Activated CD8-positive, alpha-beta T cell treated with anti-CD3 and anti-CD28 coated beads for 36 hours (primary cell): ENCODE results near the gene EPHA2. TPM values are rescaled to one million over a fixed set of nuclear protein-coding genes. Genes with fewer than 3 reads are reported as not detected.

Experiments used
- ATAC-seq: fragments of 200-7000 bp; cut with Tn5 transposase; one replicate; pipeline ENCODE4 v1.10.0; 2021; ENCODE audit warnings: mild to moderate bottlenecking, moderate library complexity
- CTCF ChIA-PET: fragments of 350-600 bp; sonication (Branson Sonifier 250); formaldehyde crosslinking; loops from one replicate; lab custom pipeline; 2021; ENCODE audit warnings: antibody characterized with exemption; lab: Charles Lee
- POLR2A ChIA-PET: fragments of 350-600 bp; sonication (Branson Sonifier 250); formaldehyde crosslinking; loops from one replicate; lab custom pipeline; 2021; ENCODE audit warnings: antibody characterized with exemption; lab: Charles Lee
- DNase-seq: peaks from one replicate; pipeline ENCODE4 v3.0.0-alpha.2; 2020
- H3K27ac Mint-ChIP-seq: one replicate; pipeline ENCODE4 v1.8.0; 2021; ENCODE audit warnings: mild to moderate bottlenecking, mixed read lengths
- H3K27me3 Mint-ChIP-seq: one replicate; pipeline ENCODE4 v1.8.0; 2021; ENCODE audit warnings: mixed read lengths
- H3K36me3 Mint-ChIP-seq: one replicate; pipeline ENCODE4 v1.8.0; 2021; ENCODE audit warnings: low read depth, mixed read lengths
- H3K4me1 Mint-ChIP-seq: one replicate; pipeline ENCODE4 v1.8.0; 2021; ENCODE audit warnings: low read depth, mixed read lengths
- H3K4me3 Mint-ChIP-seq: one replicate; pipeline ENCODE4 v1.8.0; 2021; ENCODE audit warnings: mild to moderate bottlenecking, moderate library complexity, mixed read lengths
- H3K9me3 Mint-ChIP-seq: one replicate; pipeline ENCODE4 v1.8.0; 2021; ENCODE audit warnings: mixed read lengths
- intact Hi-C: fragments of 100-400 bp; cut with micrococcal nuclease; formaldehyde crosslinking; loops from one replicate; pipeline ENCODE4 v1.10.0; 2022
- total RNA-seq, 2 experiments: library from RNA; stranded (reverse); gene quantifications; one replicate each; pipeline ENCODE4 v1.2.3, GENCODE V29; 2021
- TF ChIP-seq, protein P1 (sequence below): fragments of 200-600 bp; IDR thresholded peaks from one replicate; pipeline ENCODE4 v1.8.0; 2022; ENCODE audit warnings: antibody characterized with exemption, mild to moderate bottlenecking

EPHA2 gene
- total RNA-seq, 2 experiments from 2014 or later = not detected

DNA sequence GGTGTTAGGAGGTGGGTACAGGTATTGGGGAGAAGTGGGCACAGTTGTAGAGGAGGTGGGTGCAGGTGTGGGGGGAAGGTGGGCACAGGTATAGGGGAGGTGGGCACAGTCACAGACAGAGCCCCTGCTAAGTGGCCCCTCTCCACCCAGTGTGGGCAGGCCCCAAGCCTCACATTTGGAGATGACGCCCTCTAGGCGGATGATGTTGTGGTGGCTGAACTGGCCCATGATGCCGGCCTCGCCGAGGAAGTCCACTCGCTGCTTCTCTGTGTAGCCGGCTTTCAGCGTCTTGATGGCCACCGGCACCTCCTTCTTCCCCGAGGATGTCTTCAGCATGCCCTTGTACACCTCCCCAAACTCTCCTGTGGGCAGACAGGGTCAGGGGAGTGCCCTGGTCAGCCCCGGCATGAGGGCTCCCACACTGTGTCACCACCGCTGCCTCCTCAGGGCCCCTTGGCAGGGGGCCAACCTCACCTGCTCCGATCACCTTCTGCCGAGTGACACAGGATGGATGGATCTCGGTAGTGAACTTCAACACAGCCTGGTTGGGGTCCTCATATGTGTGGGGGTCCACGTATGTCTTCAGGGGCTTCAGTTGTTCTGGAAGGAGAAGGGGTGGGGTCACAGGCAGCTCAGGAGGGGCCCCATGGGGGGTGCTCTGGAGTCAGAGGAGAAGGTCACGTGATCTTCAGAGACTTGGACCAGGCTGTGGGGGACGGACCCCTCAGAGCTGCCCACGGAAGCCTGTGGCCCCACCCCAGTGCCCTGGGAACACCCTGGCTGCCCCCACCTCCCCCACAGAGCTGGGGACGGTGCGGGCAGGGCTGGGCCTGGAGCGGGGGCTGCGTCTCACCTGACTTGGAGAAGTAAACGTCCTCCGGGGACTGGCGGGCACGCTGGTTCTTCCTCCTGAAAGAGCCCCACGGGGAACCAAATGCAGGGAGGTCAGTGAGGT is 22.6 kb downstream of the EPHA2 start:
- intact Hi-C loops = no loop called here
- Mint-ChIP-seq H3K27me3 (no peaks in the 10 kb centered on the region), H3K4me1 (no peaks in the 10 kb centered on the region), H3K4me3 (no peak overlapping the region), H3K9me3 (no peaks in the 10 kb centered on the region), H3K27ac (no peak overlapping the region), H3K36me3 (no peaks in the 10 kb centered on the region)
- ATAC-seq = no peak
- TF ChIP-seq, protein P1, sequence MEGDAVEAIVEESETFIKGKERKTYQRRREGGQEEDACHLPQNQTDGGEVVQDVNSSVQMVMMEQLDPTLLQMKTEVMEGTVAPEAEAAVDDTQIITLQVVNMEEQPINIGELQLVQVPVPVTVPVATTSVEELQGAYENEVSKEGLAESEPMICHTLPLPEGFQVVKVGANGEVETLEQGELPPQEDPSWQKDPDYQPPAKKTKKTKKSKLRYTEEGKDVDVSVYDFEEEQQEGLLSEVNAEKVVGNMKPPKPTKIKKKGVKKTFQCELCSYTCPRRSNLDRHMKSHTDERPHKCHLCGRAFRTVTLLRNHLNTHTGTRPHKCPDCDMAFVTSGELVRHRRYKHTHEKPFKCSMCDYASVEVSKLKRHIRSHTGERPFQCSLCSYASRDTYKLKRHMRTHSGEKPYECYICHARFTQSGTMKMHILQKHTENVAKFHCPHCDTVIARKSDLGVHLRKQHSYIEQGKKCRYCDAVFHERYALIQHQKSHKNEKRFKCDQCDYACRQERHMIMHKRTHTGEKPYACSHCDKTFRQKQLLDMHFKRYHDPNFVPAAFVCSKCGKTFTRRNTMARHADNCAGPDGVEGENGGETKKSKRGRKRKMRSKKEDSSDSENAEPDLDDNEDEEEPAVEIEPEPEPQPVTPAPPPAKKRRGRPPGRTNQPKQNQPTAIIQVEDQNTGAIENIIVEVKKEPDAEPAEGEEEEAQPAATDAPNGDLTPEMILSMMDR = no peak
- ChIA-PET POLR2A (no interaction called here), CTCF (no interaction called here)
- DNase-seq = no peak

DNA sequence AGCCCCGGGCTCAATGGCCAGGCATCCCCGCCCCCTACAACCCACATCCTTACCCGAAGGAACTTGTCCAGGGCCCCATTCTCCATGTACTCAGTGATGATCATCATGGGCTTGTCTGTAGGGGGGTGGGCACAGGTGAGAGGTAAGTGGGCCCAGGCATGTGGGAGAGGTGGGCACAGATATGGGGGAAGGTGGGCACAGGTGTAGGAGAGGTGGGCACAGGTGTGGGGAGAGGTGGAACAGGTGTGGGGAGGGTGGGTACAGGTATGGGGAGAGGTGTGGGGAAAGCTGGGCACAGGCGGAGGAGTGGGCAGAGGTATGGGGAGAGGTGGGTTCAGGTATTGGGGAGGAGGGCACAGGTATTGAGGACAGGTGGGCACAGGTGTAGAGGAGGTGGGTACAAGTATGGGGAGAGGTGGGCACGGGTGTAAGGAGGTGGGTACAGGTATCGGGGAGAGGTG is 23.5 kb downstream of the EPHA2 start:
- TF ChIP-seq, protein P1 = no peak
- DNase-seq (no peak), ATAC-seq (no peak)
- H3K27me3 Mint-ChIP-seq = no peaks in the 10 kb centered on the region
- H3K36me3 Mint-ChIP-seq = no peaks in the 10 kb centered on the region
- intact Hi-C loops = no loop called here
- POLR2A ChIA-PET = no interaction called here
- H3K9me3 Mint-ChIP-seq = no peaks in the 10 kb centered on the region
- CTCF ChIA-PET = no interaction called here
- H3K4me1 Mint-ChIP-seq = no peaks in the 10 kb centered on the region
- no peak overlapping the region for H3K4me3 Mint-ChIP-seq
- H3K27ac Mint-ChIP-seq = no peak overlapping the region

DNA sequence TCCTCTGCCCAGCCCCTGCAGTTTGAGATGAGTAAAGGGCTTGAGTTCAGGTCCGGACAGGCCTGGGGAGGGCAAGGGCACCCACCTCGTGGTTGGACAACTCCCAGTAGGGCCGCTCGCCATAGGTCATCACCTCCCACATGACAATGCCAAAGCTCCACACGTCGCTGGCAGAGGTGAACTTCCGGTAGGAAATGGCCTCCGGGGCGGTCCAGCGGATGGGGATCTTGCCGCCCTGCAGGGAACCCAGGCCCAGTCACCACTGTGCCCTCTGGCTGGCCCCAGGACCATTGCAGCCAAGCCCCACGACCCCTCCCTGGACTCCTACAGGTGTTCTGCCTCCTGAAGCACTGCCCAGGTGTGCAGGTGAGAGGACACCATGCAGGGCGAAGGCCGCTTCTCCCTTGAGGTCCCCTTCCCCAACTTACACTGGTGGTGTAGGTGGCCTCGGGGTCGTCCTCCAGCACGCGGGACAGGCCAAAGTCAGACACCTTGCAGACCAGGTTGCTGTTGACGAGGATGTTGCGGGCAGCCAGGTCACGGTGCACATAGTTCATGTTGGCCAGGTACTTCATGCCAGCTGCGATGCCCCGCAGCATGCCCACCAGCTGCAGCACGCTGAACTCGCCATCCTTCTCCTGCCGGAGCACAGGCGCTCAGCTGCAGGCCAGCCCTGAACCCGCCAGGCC is 24.1 kb downstream of the EPHA2 start:
- Mint-ChIP-seq H3K9me3 (no peaks in the 10 kb centered on the region), H3K4me1 (no peaks in the 10 kb centered on the region), H3K27me3 (no peaks in the 10 kb centered on the region), H3K4me3 (no peak overlapping the region), H3K36me3 (no peaks in the 10 kb centered on the region), H3K27ac (no peak overlapping the region)
- intact Hi-C loops = no loop called here
- POLR2A ChIA-PET = no interaction called here
- TF ChIP-seq, protein P1 = no peak
- ATAC-seq (no peak), DNase-seq (no peak)
- CTCF ChIA-PET = no interaction called here

DNA sequence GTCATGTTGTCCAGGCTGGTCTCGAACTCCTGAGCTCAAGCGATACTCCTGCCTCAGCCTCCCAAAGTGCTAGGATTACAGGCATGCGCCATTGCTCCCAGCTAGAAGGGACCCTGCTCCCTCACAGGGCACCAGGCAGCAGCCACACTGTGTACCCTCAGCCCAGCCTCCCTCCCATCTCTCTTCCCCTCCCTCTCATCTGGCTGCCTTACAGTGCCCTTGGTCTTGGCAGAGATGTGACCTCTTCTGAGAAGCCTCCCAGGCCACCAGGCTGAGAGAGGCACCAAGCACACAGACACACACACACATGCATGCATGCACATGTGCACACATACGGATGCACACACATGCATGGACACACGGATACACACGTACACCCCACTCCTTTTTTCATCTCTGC is 25.0 kb downstream of the EPHA2 start:
- ATAC-seq = no peak
- TF ChIP-seq, protein P1 = no peak

More for the DNA sequence above, 25.0 kb downstream of the EPHA2 start:
- CTCF ChIA-PET = no interaction called here
- no peak for DNase-seq
- POLR2A ChIA-PET = interaction anchor here (2.1 kb wide), 1 partner anchor 10 kb away, joined by 4 read pairs; no protein-coding TSS in a partner anchor
- H3K27ac Mint-ChIP-seq = no peak overlapping the region
- H3K4me3 Mint-ChIP-seq = no peak overlapping the region
- H3K9me3 Mint-ChIP-seq = no peaks in the 10 kb centered on the region
- no peaks in the 10 kb centered on the region for H3K36me3 Mint-ChIP-seq
- intact Hi-C loops = no loop called here
- no peaks in the 10 kb centered on the region for H3K4me1 Mint-ChIP-seq
- H3K27me3 Mint-ChIP-seq = no peaks in the 10 kb centered on the region
